ENCODE data around the gene CLDN24.

DNA sequence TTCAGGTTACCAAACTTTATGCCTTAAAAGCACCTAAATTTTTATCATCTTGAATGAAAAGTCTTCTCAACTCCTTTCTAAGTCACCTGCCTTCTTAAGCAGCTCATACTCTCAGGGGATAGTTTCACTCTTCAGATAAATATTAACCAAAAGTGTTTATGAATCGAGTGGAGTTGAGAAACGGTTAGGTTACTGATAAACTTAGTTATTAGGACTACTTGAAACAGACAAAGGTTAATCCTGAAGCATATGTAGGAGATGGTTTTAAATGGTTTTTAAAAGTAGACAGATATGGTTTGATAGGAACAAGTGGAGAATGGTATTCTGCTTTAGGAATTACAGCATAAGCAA, 34.9 kb downstream of the CLDN24 start:
- TF ChIP-seq, protein P1, sequence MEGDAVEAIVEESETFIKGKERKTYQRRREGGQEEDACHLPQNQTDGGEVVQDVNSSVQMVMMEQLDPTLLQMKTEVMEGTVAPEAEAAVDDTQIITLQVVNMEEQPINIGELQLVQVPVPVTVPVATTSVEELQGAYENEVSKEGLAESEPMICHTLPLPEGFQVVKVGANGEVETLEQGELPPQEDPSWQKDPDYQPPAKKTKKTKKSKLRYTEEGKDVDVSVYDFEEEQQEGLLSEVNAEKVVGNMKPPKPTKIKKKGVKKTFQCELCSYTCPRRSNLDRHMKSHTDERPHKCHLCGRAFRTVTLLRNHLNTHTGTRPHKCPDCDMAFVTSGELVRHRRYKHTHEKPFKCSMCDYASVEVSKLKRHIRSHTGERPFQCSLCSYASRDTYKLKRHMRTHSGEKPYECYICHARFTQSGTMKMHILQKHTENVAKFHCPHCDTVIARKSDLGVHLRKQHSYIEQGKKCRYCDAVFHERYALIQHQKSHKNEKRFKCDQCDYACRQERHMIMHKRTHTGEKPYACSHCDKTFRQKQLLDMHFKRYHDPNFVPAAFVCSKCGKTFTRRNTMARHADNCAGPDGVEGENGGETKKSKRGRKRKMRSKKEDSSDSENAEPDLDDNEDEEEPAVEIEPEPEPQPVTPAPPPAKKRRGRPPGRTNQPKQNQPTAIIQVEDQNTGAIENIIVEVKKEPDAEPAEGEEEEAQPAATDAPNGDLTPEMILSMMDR (IDR thresholded peaks at IDR 0.05), result no peak
- TF ChIP-seq POLR2AphosphoS5 (IDR thresholded peaks at IDR 0.05) (no peak), POLR2A (IDR thresholded peaks at IDR 0.05) (no peak)

Measured in transverse colon (tissue), 4 donors.